Body of pancreas (tissue), 4 donors: ENCODE measurements around the gene RIC1.

Experiments used
- CTCF ChIP-seq, 7 experiments: fragments of 450-650 bp in 4 of 7; fragments of 200-600 bp in 3 of 7; sonication (generic) in 3 of 7; IDR thresholded peaks; one replicate each; pipeline ENCODE4 v1.5.1; 2016 to 2019; ENCODE audit warnings: antibody characterized with exemption in 7 of 7
- POLR2A ChIP-seq, 3 donors: fragments of 450-650 bp; IDR thresholded peaks; one replicate each; pipeline ENCODE4 v1.6.1; 2016; ENCODE audit warnings: antibody characterized with exemption in 3 of 3, mild to moderate bottlenecking in 2 of 3

DNA sequence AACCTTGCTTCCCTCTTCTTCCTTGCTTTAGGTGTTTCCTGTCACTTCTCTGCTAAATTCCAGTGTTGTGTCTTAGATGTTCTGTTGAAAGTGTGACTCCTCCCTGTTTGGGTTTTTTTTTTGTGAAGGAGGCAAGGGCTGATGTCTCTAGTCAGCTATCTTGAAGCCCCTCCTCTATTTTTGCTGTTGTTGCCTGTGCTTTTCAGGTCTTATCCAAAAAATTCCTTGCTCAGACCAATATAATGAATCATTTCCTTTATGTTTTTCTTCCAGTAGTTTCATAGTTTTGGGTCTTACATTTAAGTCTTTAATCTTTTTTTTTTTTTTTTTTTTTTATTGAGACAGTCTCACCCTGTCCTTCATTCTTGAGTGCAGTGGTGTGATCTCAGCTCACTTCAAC, 22.3 kb downstream of the RIC1 start:
- TF ChIP-seq POLR2A (IDR thresholded peaks at IDR 0.05) (no peak), CTCF (IDR thresholded peaks at IDR 0.05) (no peak)
